C4-2B (cell line): ENCODE measurements around the gene IFNB1.

Source experiments
- ZFX ChIP-seq: fragments of 450-650 bp; IDR thresholded peaks from 2 replicates; pipeline ENCODE4 v1.6.1; 2017
- TF ChIP-seq, protein P1 (sequence below): fragments of 450-650 bp; conservative IDR thresholded peaks from 2 replicates; pipeline ENCODE4 v1.5.1; 2017; ENCODE audit warnings: mild to moderate bottlenecking

DNA sequence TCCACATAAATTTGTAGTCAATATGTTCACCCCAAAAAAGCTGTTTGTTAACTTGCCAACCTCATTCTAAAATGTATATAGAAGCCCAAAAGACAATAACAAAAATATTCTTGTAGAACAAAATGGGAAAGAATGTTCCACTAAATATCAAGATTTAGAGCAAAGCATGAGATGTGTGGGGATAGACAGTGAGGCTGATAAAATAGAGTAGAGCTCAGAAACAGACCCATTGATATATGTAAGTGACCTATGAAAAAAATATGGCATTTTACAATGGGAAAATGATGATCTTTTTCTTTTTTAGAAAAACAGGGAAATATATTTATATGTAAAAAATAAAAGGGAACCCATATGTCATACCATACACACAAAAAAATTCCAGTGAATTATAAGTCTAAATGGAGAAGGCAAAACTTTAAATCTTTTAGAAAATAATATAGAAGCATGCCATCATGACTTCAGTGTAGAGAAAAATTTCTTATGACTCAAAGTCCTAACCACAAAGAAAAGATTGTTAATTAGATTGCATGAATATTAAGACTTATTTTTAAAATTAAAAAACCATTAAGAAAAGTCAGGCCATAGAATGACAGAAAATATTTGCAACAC is 6.6 kb upstream of the IFNB1 start:
- TF ChIP-seq, protein P1, sequence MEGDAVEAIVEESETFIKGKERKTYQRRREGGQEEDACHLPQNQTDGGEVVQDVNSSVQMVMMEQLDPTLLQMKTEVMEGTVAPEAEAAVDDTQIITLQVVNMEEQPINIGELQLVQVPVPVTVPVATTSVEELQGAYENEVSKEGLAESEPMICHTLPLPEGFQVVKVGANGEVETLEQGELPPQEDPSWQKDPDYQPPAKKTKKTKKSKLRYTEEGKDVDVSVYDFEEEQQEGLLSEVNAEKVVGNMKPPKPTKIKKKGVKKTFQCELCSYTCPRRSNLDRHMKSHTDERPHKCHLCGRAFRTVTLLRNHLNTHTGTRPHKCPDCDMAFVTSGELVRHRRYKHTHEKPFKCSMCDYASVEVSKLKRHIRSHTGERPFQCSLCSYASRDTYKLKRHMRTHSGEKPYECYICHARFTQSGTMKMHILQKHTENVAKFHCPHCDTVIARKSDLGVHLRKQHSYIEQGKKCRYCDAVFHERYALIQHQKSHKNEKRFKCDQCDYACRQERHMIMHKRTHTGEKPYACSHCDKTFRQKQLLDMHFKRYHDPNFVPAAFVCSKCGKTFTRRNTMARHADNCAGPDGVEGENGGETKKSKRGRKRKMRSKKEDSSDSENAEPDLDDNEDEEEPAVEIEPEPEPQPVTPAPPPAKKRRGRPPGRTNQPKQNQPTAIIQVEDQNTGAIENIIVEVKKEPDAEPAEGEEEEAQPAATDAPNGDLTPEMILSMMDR, result no peak
- TF ChIP-seq ZFX, result no peak
